ENCODE data around the gene VWA8. TPM values are rescaled to one million over a fixed set of nuclear protein-coding genes. Genes with fewer than 3 reads are reported as not detected.

Gene VWA8
- total and polyA plus RNA-seq, 2 experiments from 2014 or later, result 6.3 to 24.6 TPM

GRCh38 chr13:41610404-41610803 lies 350.5 kb downstream of the VWA8 start:
- H3K4me3 Mint-ChIP-seq, result no peak overlapping the region
- Histone ChIP-seq H3K79me2 (replicated peaks; ENCODE audit: insufficient read depth) (no peaks in the 10 kb centered on the region), H3K9me2 (ENCODE audit: insufficient read depth) (no peaks in the 10 kb centered on the region), H3K4me1 (ENCODE audit: insufficient read depth) (no peaks in the 10 kb centered on the region), H3K27ac (ENCODE audit: low read depth) (no peak overlapping the region), H4K20me1 (replicated peaks; ENCODE audit: insufficient read depth) (0 out of 2 replicates have a peak, but pooled peaks cover 3% of the 10 kb centered on the region), H3K4me3 (no peak overlapping the region), H3K27me3 (ENCODE audit: insufficient read depth) (no peaks in the 10 kb centered on the region), H3K36me3 (ENCODE audit: insufficient read depth) (peaks cover 3% of the 10 kb centered on the region; the same call in 1 of the 2 replicates), H3K4me2 (no peak overlapping the region), H2AFZ (no peak overlapping the region), H3F3A (replicated peaks; ENCODE audit: low read depth) (no peaks in the 10 kb centered on the region)
- H3K36me3 Mint-ChIP-seq (ENCODE audit: low read depth), result peaks cover 2% of the 10 kb centered on the region; the same call in 1 of the 3 replicates
- DNase-seq (ENCODE audit: low spot score) (no peak), ATAC-seq (no peak)
- no peak for TF ChIP-seq CTCF (conservative IDR thresholded peaks at IDR 0.05; ENCODE audit: low read depth in 2 of 2)
- no peak for TF ChIP-seq CREB1 (CRISPR knock-in tag; IDR thresholded peaks at IDR 0.05; ENCODE audit: low read depth)
- no peak for TF ChIP-seq STAT1 (IDR thresholded peaks at IDR 0.05; ENCODE audit: unreplicated experiment)
- TF ChIP-seq JUNB (IDR thresholded peaks at IDR 0.05; ENCODE audit: unreplicated experiment), result no peak
- no peak for TF ChIP-seq ETS1 (IDR thresholded peaks at IDR 0.05)
- no peaks in the 10 kb centered on the region for H3K4me1 Mint-ChIP-seq
- H3K27me3 Mint-ChIP-seq (ENCODE audit: insufficient read depth, low read depth, poor library complexity), result no peaks in the 10 kb centered on the region
- no peaks in the 10 kb centered on the region; the same call in 2 of the 3 replicates for H3K9me3 Mint-ChIP-seq
- H3K27ac Mint-ChIP-seq, result no peak overlapping the region

- no peak for ATAC-seq
- Histone ChIP-seq H3F3A (replicated peaks; ENCODE audit: low read depth) (no peaks in the 10 kb centered on the region), H3K36me3 (ENCODE audit: insufficient read depth) (peaks cover 3% of the 10 kb centered on the region; the same call in 1 of the 2 replicates), H3K4me3 (no peak overlapping the region), H3K9me2 (ENCODE audit: insufficient read depth) (no peaks in the 10 kb centered on the region), H3K27ac (ENCODE audit: low read depth) (no peak overlapping the region), H4K20me1 (replicated peaks; ENCODE audit: insufficient read depth) (0 out of 2 replicates have a peak, but pooled peaks cover 3% of the 10 kb centered on the region), H3K27me3 (ENCODE audit: insufficient read depth) (no peaks in the 10 kb centered on the region), H2AFZ (no peak overlapping the region), H3K79me2 (replicated peaks; ENCODE audit: insufficient read depth) (no peaks in the 10 kb centered on the region), H3K4me1 (ENCODE audit: insufficient read depth) (no peaks in the 10 kb centered on the region), H3K4me2 (no peak overlapping the region)
- Mint-ChIP-seq H3K27me3 (ENCODE audit: insufficient read depth, low read depth, poor library complexity) (no peaks in the 10 kb centered on the region), H3K36me3 (ENCODE audit: low read depth) (peaks cover 2% of the 10 kb centered on the region; the same call in 1 of the 3 replicates), H3K27ac (no peak overlapping the region), H3K4me3 (no peak overlapping the region), H3K9me3 (no peaks in the 10 kb centered on the region; the same call in 2 of the 3 replicates), H3K4me1 (no peaks in the 10 kb centered on the region)
- no peak for DNase-seq (ENCODE audit: low spot score)
- TF ChIP-seq EZH2 (IDR thresholded peaks at IDR 0.05; ENCODE audit: low read depth, unreplicated experiment), result no peak
- no peak for TF ChIP-seq EZH2phosphoT487 (IDR thresholded peaks at IDR 0.05; ENCODE audit: unreplicated experiment)
- no peak for TF ChIP-seq POLR2AphosphoS5 (IDR thresholded peaks at IDR 0.05; ENCODE audit: low read depth)
- TF ChIP-seq REST (IDR thresholded peaks at IDR 0.05; ENCODE audit: unreplicated experiment), result no peak
- TF ChIP-seq ETS1 (IDR thresholded peaks at IDR 0.05), result no peak
Measured at GRCh38 chr13:41609828-41610227, 351.1 kb downstream of the VWA8 start.

Data from GM23338 (cell line).